Activated CD4-positive, alpha-beta T cell treated with anti-CD3 and anti-CD28 coated beads, Interleukin-2, amount 50 U/mL, for 16 hours (primary cell): ENCODE measurements around the gene ULBP2.
"Not testable (repeated sequence)": the region's sequence is repeated elsewhere in the genome, so short reads cannot be mapped to it uniquely, and the experiment has no call there.

ENCODE experiments used
- DNase-seq: peaks from one replicate; pipeline ENCODE4 v3.0.0-alpha.2; 2020

Gene ULBP2

GRCh38 chr6:149927025-149927424, 14.8 kb upstream of the ULBP2 start:
- not testable (repeated sequence) for DNase-seq

- no peak for DNase-seq
Observed at GRCh38 chr6:149929422-149929821, 12.4 kb upstream of the ULBP2 start.

- DNase-seq, result no peak
Observed at GRCh38 chr6:149931501-149931900, 10.3 kb upstream of the ULBP2 start.

- DNase-seq, result no peak
Observed at GRCh38 chr6:149933036-149933435, 8.8 kb upstream of the ULBP2 start.

GRCh38 chr6:149933461-149933860, 8.4 kb upstream of the ULBP2 start:
- no peak for DNase-seq

- DNase-seq, result peak; percentile 74
Observed at GRCh38 chr6:149934249-149935156, 7.3 kb upstream of the ULBP2 start.

GRCh38 chr6:149935246-149935645, 6.6 kb upstream of the ULBP2 start:
- DNase-seq, result no peak

- DNase-seq, result no peak
Observed at GRCh38 chr6:149935668-149936067, 6.1 kb upstream of the ULBP2 start.

- no peak for DNase-seq
Observed at GRCh38 chr6:149936743-149937142, 5.1 kb upstream of the ULBP2 start.

- not testable (repeated sequence) for DNase-seq
Observed at GRCh38 chr6:149938013-149938570, 3.7 kb upstream of the ULBP2 start.

GRCh38 chr6:149938571-149939355, 3.1 kb upstream of the ULBP2 start:
- peak; percentile 64 for DNase-seq

- DNase-seq, result no peak
Observed at GRCh38 chr6:149939356-149939648, 2.5 kb upstream of the ULBP2 start.

- DNase-seq, result no peak
Observed at GRCh38 chr6:149939909-149940671, 1.7 kb upstream of the ULBP2 start.

- no peak for DNase-seq
Observed at GRCh38 chr6:149940672-149940982, 1.2 kb upstream of the ULBP2 start.

- DNase-seq, result no peak
Observed at GRCh38 chr6:149942461-149942829, 631 bp downstream of the ULBP2 start.

- not testable (repeated sequence) for DNase-seq
Observed at GRCh38 chr6:149943321-149943720, 1.5 kb downstream of the ULBP2 start.

- not testable (repeated sequence) for DNase-seq
Observed at GRCh38 chr6:149945276-149945675, 3.5 kb downstream of the ULBP2 start.

GRCh38 chr6:149946631-149947030, 4.8 kb downstream of the ULBP2 start:
- DNase-seq, result not testable (repeated sequence)

- not testable (repeated sequence) for DNase-seq
Observed at GRCh38 chr6:149947533-149947932, 5.7 kb downstream of the ULBP2 start.

- DNase-seq, result no peak
Observed at GRCh38 chr6:149948011-149948410, 6.2 kb downstream of the ULBP2 start.

- DNase-seq, result no peak
Observed at GRCh38 chr6:149948616-149949015, 6.8 kb downstream of the ULBP2 start.

GRCh38 chr6:149950423-149950822, 8.6 kb downstream of the ULBP2 start:
- no peak for DNase-seq

GRCh38 chr6:149951096-149951495, 9.3 kb downstream of the ULBP2 start:
- no peak for DNase-seq
